C4-2B (cell line): Measurements from ENCODE around the gene OGG1.

Experiments used
- ZFX ChIP-seq: fragments of 450-650 bp; IDR thresholded peaks from 2 replicates; pipeline ENCODE4 v1.6.1; 2017
- TF ChIP-seq, protein P1 (sequence below): fragments of 450-650 bp; conservative IDR thresholded peaks from 2 replicates; pipeline ENCODE4 v1.5.1; 2017; ENCODE audit warnings: mild to moderate bottlenecking

DNA sequence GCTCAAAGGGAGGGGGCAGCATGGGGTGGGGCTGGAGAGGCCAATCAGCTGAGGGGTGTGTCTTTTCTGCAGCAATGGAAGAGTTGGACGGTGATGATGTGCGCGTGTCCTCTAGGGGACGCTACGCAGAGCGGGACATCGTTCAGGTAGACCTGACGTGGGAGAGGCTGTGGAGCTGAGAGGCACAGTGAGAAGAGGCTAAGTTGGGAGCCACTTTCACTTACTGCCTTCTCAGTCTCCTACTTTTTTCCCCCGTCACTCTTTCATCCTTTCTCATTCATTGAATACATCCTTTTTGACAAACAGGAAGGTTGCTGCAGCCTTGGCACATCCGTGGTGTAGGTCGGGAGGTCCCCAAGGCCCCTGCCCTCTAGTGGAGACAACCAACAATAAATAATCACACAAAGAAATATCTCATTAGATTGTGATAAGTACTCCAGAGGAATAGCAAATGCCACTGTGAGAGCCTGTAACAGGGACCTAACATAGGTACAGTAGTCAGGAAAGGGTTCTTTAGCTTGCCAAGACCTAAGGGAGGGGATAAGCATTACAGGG is 22.6 kb upstream of the OGG1 start:
- TF ChIP-seq, protein P1, sequence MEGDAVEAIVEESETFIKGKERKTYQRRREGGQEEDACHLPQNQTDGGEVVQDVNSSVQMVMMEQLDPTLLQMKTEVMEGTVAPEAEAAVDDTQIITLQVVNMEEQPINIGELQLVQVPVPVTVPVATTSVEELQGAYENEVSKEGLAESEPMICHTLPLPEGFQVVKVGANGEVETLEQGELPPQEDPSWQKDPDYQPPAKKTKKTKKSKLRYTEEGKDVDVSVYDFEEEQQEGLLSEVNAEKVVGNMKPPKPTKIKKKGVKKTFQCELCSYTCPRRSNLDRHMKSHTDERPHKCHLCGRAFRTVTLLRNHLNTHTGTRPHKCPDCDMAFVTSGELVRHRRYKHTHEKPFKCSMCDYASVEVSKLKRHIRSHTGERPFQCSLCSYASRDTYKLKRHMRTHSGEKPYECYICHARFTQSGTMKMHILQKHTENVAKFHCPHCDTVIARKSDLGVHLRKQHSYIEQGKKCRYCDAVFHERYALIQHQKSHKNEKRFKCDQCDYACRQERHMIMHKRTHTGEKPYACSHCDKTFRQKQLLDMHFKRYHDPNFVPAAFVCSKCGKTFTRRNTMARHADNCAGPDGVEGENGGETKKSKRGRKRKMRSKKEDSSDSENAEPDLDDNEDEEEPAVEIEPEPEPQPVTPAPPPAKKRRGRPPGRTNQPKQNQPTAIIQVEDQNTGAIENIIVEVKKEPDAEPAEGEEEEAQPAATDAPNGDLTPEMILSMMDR: no peak; the same call in 1 of the 2 replicates
- no peak for TF ChIP-seq ZFX
